ENCODE measurements around the gene PARVG. TPM values are rescaled to one million over a fixed set of nuclear protein-coding genes. Genes with fewer than 3 reads are reported as not detected.
A peak's percentile ranks its signal among the peaks of the same experiment; 100 is the strongest.

Gene PARVG
- total RNA-seq, 2 donors from 2014 or later = 0.11 to 0.44 TPM

DNA sequence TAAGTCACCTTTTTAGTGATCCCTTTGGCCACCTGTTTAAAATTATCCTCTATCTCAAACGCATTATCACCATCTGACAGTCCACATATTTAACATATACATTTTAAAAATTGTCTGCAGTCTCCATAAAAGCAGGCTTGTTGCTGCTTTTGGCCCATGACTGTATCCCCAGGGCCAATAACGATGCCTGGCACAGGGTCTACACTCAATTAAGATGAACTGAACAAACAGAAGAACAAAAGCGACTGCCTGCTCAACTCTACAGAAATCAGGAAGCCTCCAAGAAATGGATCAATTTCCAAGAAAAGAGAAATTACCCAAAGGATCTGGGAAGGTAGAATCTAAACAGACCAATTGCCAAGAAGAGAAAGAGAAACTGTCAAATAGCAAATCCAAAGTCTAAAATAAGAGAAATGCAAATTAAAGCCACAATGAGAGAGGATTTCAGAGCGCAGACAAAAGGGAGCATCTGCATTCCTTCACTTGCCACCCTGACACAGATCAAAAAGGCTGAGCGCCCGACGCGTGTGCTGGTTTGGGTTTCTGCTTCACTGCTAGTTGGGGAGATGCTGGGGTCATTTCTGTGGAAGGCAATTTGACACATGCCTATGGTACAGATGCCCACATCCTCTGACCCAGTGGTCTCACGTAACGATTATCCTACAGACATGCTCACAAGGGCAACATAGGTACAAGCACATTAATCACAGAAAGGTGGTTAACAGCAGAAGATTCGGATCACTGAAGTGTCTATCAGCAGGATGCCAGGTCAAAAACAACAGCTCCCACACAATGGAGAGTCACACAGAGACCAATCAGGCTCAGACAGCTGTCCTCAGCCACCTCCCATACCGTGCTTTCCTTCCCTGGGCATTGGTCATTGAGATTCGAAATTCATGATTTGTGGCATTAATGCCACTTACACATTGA, 76.1 kb downstream of the PARVG start:
- Mint-ChIP-seq H3K9me3 (no peaks in the 10 kb centered on the region), H3K27me3 (ENCODE audit: insufficient read depth) (no peaks in the 10 kb centered on the region), H3K36me3 (ENCODE audit: low read depth) (no peaks in the 10 kb centered on the region), H3K27ac (no peak overlapping the region), H3K4me1 (no peaks in the 10 kb centered on the region), H3K4me3 (no peak overlapping the region)
- Histone ChIP-seq H3K27me3 (ENCODE audit: control insufficient read depth, insufficient read depth, low read length, poor library complexity, severe bottlenecking) (no peaks in the 10 kb centered on the region), H3K4me3 (ENCODE audit: low read length) (no peak overlapping the region), H3K4me1 (ENCODE audit: control insufficient read depth, insufficient read depth, low read length) (no peaks in the 10 kb centered on the region), H3K9me3 (ENCODE audit: control insufficient read depth, low read length) (no peaks in the 10 kb centered on the region), H3K9ac (ENCODE audit: extremely low read depth, low read length, poor library complexity, severe bottlenecking) (no peak overlapping the region), H3K36me3 (ENCODE audit: control insufficient read depth, insufficient read depth, low read length) (no peaks in the 10 kb centered on the region), H3K27ac (ENCODE audit: low read depth, low read length) (no peak overlapping the region)
- TF ChIP-seq CTCF (conservative IDR thresholded peaks at IDR 0.05) = no peak
- 67 to 68% methylated on average over 9 to 13 of the region's 13 CpGs for WGBS, 2 experiments (ENCODE audit: insufficient coverage in 1 of 2, insufficient read length in 1 of 2)
- DNase-seq = peak; percentile 52

Other genes starting within 250 kb of the PARVG start
- 10 to 100 TPM; 54.4 to 56.0 TPM for gene SAMM50, start 225.5 kb upstream of the PARVG start, total RNA-seq
- gene PARVB, start 156.6 kb upstream of the PARVG start, total RNA-seq = 10 to 100 TPM; 29.6 to 32.3 TPM
- under 1 TPM; 0.42 to 0.95 TPM for gene SHISAL1, start 132.0 kb downstream of the PARVG start, total RNA-seq

All from endodermal cell (in vitro differentiated cells).